Neural progenitor cell (in vitro differentiated cells): ENCODE results near the gene ANKRD11. TPM values are rescaled to one million over a fixed set of nuclear protein-coding genes. Genes with fewer than 3 reads are reported as not detected.

Experiments
- DNase-seq: peaks from one replicate; pipeline ENCODE4 v3.0.0-alpha.2; 2016; ENCODE audit warnings: low spot score
- H2AFZ ChIP-seq: fragments of 200-600 bp; sonication (generic); replicated peaks from 2 replicates; pipeline ENCODE4 v1.6.1; 2016; ENCODE audit warnings: antibody characterized with exemption
- H3F3A ChIP-seq: fragments of 200-600 bp; sonication (generic); 2 replicates; pipeline ENCODE4 v1.6.1; 2016; ENCODE audit warnings: antibody characterized with exemption, low read depth
- H3K27ac ChIP-seq: fragments of 200-600 bp; sonication (generic); 2 replicates; pipeline ENCODE4 v1.5.1; 2016; ENCODE audit warnings: mild to moderate bottlenecking
- H3K27me3 ChIP-seq: fragments of 200-600 bp; sonication (generic); 2 replicates; pipeline ENCODE4 v1.6.1; 2016; ENCODE audit warnings: mild to moderate bottlenecking, moderate library complexity
- H3K36me3 ChIP-seq: fragments of 200-600 bp; sonication (generic); 2 replicates; pipeline ENCODE4 v1.5.1; 2016
- H3K4me1 ChIP-seq: fragments of 200-600 bp; sonication (generic); 2 replicates; pipeline ENCODE4 v1.6.1; 2016; ENCODE audit warnings: mixed run types
- H3K4me2 ChIP-seq: fragments of 200-600 bp; sonication (generic); 2 replicates; pipeline ENCODE4 v1.6.1; 2016
- H3K4me3 ChIP-seq: fragments of 200-600 bp; sonication (generic); 2 replicates; pipeline ENCODE4 v1.5.1; 2016
- H3K79me2 ChIP-seq: fragments of 200-600 bp; sonication (generic); 2 replicates; pipeline ENCODE4 v1.6.1; 2016; ENCODE audit warnings: low read depth
- H3K9ac ChIP-seq: fragments of 200-600 bp; sonication (generic); 2 replicates; pipeline ENCODE4 v1.6.1; 2016
- H3K9me3 ChIP-seq: fragments of 200-600 bp; sonication (generic); 2 replicates; pipeline ENCODE4 v1.5.1; 2016; ENCODE audit warnings: low read depth
- H4K20me1 ChIP-seq: fragments of 200-600 bp; sonication (generic); 2 replicates; pipeline ENCODE4 v1.6.1; 2016; ENCODE audit warnings: low read depth
- H3K27ac Mint-ChIP-seq: 3 replicates; pipeline ENCODE4 v1.8.0; 2021; ENCODE audit warnings: mixed read lengths
- H3K27me3 Mint-ChIP-seq: 2 replicates; pipeline ENCODE4 v1.8.0; 2022; ENCODE audit warnings: low read depth, mild to moderate bottlenecking, inconsistent platforms, moderate library complexity, mixed read lengths; ENCODE audit not compliant: insufficient read depth
- H3K36me3 Mint-ChIP-seq: 3 replicates; pipeline ENCODE4 v1.8.0; 2021; ENCODE audit warnings: mixed read lengths
- H3K4me1 Mint-ChIP-seq: 3 replicates; pipeline ENCODE4 v1.8.0; 2021; ENCODE audit warnings: mixed read lengths
- H3K4me3 Mint-ChIP-seq: 3 replicates; pipeline ENCODE4 v1.8.0; 2021; ENCODE audit warnings: mild to moderate bottlenecking, moderate library complexity, mixed read lengths
- H3K9me3 Mint-ChIP-seq: 3 replicates; pipeline ENCODE4 v1.8.0; 2020; ENCODE audit warnings: mixed read lengths
- EZH2 ChIP-seq: fragments of 200-600 bp; sonication (generic); IDR thresholded peaks from 2 replicates; pipeline ENCODE4 v1.6.1; 2017; ENCODE audit warnings: antibody characterized with exemption, mild to moderate bottlenecking, moderate library complexity
- EZH2phosphoT487 ChIP-seq: fragments of 200-600 bp; sonication (generic); IDR thresholded peaks from 2 replicates; pipeline ENCODE4 v1.6.1; 2017; ENCODE audit warnings: antibody characterized with exemption
- total RNA-seq: library from RNA; depleted of rRNA; stranded (reverse); fragments of >200 nt; gene quantifications from 2 replicates; pipeline ENCODE4 v1.2.3, GENCODE V29; 2015; ENCODE audit warnings: low replicate concordance
- TF ChIP-seq, protein P1 (sequence below): fragments of 200-600 bp; sonication (generic); IDR thresholded peaks from 2 replicates; pipeline ENCODE4 v1.5.1; 2017; ENCODE audit warnings: antibody characterized with exemption, mild to moderate bottlenecking

The ANKRD11 gene
- total RNA-seq, 1 donor from 2014 or later, result 47.3 TPM

- Histone ChIP-seq H4K20me1 (peaks cover 100% of the 10 kb centered on the region), H3K27ac (no peak overlapping the region), H3K9me3 (no peaks in the 10 kb centered on the region), H3K79me2 (peaks cover 100% of the 10 kb centered on the region), H2AFZ (no peak overlapping the region), H3K9ac (no peak overlapping the region), H3K4me3 (no peak overlapping the region), H3F3A (peaks cover 12% of the 10 kb centered on the region), H3K4me1 (peaks cover 33% of the 10 kb centered on the region), H3K27me3 (no peaks in the 10 kb centered on the region), H3K36me3 (no peaks in the 10 kb centered on the region), H3K4me2 (no peak overlapping the region)
- TF ChIP-seq EZH2, result no peak
- TF ChIP-seq, protein P1, sequence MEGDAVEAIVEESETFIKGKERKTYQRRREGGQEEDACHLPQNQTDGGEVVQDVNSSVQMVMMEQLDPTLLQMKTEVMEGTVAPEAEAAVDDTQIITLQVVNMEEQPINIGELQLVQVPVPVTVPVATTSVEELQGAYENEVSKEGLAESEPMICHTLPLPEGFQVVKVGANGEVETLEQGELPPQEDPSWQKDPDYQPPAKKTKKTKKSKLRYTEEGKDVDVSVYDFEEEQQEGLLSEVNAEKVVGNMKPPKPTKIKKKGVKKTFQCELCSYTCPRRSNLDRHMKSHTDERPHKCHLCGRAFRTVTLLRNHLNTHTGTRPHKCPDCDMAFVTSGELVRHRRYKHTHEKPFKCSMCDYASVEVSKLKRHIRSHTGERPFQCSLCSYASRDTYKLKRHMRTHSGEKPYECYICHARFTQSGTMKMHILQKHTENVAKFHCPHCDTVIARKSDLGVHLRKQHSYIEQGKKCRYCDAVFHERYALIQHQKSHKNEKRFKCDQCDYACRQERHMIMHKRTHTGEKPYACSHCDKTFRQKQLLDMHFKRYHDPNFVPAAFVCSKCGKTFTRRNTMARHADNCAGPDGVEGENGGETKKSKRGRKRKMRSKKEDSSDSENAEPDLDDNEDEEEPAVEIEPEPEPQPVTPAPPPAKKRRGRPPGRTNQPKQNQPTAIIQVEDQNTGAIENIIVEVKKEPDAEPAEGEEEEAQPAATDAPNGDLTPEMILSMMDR, result no peak
- TF ChIP-seq EZH2phosphoT487, result no peak
- peaks cover 4% of the 10 kb centered on the region for H3K27me3 Mint-ChIP-seq
- peaks cover 8% of the 10 kb centered on the region for H3K36me3 Mint-ChIP-seq
- peaks cover 45% of the 10 kb centered on the region for H3K4me1 Mint-ChIP-seq
- peaks cover under 1% of the 10 kb centered on the region for H3K9me3 Mint-ChIP-seq
- H3K27ac Mint-ChIP-seq, result peak overlapping the region; percentile 6
- no peak overlapping the region for H3K4me3 Mint-ChIP-seq
- DNase-seq, result no peak
Measured at GRCh38 chr16:89370601-89371000, 119.8 kb downstream of the ANKRD11 start.

- Histone ChIP-seq H3F3A (peaks cover 11% of the 10 kb centered on the region), H3K27ac (peak overlapping the region; percentile 37), H3K4me3 (no peak overlapping the region), H4K20me1 (peaks cover 100% of the 10 kb centered on the region), H3K36me3 (no peaks in the 10 kb centered on the region), H3K9me3 (no peaks in the 10 kb centered on the region), H2AFZ (no peak overlapping the region), H3K4me1 (peaks cover 31% of the 10 kb centered on the region), H3K4me2 (no peak overlapping the region), H3K27me3 (no peaks in the 10 kb centered on the region), H3K79me2 (peaks cover 100% of the 10 kb centered on the region), H3K9ac (no peak overlapping the region)
- peaks cover 4% of the 10 kb centered on the region for H3K27me3 Mint-ChIP-seq
- no peak for DNase-seq
- H3K36me3 Mint-ChIP-seq, result peaks cover 8% of the 10 kb centered on the region
- no peak for TF ChIP-seq EZH2
- TF ChIP-seq, protein P1, result no peak
- peak overlapping the region; percentile 25 for H3K27ac Mint-ChIP-seq
- no peaks in the 10 kb centered on the region for H3K9me3 Mint-ChIP-seq
- no peak overlapping the region for H3K4me3 Mint-ChIP-seq
- H3K4me1 Mint-ChIP-seq, result peaks cover 44% of the 10 kb centered on the region
Measured at GRCh38 chr16:89370081-89370511, 120.3 kb downstream of the ANKRD11 start.

- Histone ChIP-seq H2AFZ (no peak overlapping the region), H3K79me2 (peaks cover 100% of the 10 kb centered on the region), H3K4me2 (no peak overlapping the region), H3K27me3 (no peaks in the 10 kb centered on the region), H3F3A (peaks cover 9% of the 10 kb centered on the region), H3K4me3 (no peak overlapping the region), H3K27ac (peak overlapping the region; percentile 37), H3K9ac (no peak overlapping the region), H3K9me3 (no peaks in the 10 kb centered on the region), H4K20me1 (peaks cover 100% of the 10 kb centered on the region), H3K36me3 (no peaks in the 10 kb centered on the region), H3K4me1 (peaks cover 28% of the 10 kb centered on the region)
- Mint-ChIP-seq H3K36me3 (peaks cover 8% of the 10 kb centered on the region), H3K27ac (peak overlapping the region; percentile 25), H3K9me3 (no peaks in the 10 kb centered on the region), H3K27me3 (peaks cover 6% of the 10 kb centered on the region), H3K4me3 (no peak overlapping the region), H3K4me1 (peaks cover 44% of the 10 kb centered on the region)
- TF ChIP-seq EZH2 (no peak), EZH2phosphoT487 (no peak)
- TF ChIP-seq, protein P1, result no peak
- DNase-seq, result no peak
Measured at GRCh38 chr16:89369266-89369895, 121.0 kb downstream of the ANKRD11 start.
